Left ventricle myocardium inferior (tissue), 1 donor: ENCODE data around the gene PSD4. TPM values are rescaled to one million over a fixed set of nuclear protein-coding genes. Genes with fewer than 3 reads are reported as not detected.

ENCODE experiments used
- total RNA-seq: library from RNA; stranded (reverse); fragmentation: NEBNext Ultra II Directional; extraction: Animal tissue kit (Norgen Biotek cat#: 25700); gene quantifications from one replicate; pipeline ENCODE4 v1.2.1, GENCODE V29; 2021
- donor health status: DM: no; HTN: yes; CAD: no; lungs with severe emphysema.

Gene PSD4
- total RNA-seq, 1 donor from 2014 or later = 2.2 TPM

Other genes with a start within 250 kb of the PSD4 start
- not detected for gene IL36G, start 196.0 kb upstream of the PSD4 start, total RNA-seq
- not detected for gene IL36A, start 168.5 kb upstream of the PSD4 start, total RNA-seq
- gene IL36B, start 121.1 kb upstream of the PSD4 start, total RNA-seq = not detected
- gene IL36RN, start 114.8 kb upstream of the PSD4 start, total RNA-seq = not detected
- gene IL1F10, start 106.0 kb upstream of the PSD4 start, total RNA-seq = not detected
- 0.33 TPM for gene IL1RN, start 46.4 kb upstream of the PSD4 start, total RNA-seq
- gene PAX8, start 105.0 kb downstream of the PSD4 start, total RNA-seq = 0.44 TPM